Measurements from ENCODE around the gene FAM13C.

The FAM13C gene

DNA sequence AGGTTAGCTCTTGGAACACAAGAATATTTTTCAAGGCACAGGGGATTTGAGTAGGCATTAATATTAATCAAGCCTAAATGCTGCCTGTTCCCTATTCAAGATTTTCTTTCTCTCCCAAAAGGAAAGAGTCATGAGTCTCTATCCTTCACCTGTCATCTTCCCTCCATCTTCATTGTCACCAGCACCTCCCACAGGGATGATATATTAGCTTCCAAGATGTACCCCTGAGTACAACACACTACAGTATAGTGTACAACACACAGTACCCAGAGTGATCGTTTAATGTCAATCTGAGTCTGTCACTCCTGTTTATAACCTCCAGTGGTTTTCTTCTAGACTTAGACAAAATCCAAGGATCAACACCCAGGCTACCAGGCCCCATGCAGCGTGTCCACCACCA, 50.1 kb downstream of the FAM13C start:
- no peak for DNase-seq

DNA sequence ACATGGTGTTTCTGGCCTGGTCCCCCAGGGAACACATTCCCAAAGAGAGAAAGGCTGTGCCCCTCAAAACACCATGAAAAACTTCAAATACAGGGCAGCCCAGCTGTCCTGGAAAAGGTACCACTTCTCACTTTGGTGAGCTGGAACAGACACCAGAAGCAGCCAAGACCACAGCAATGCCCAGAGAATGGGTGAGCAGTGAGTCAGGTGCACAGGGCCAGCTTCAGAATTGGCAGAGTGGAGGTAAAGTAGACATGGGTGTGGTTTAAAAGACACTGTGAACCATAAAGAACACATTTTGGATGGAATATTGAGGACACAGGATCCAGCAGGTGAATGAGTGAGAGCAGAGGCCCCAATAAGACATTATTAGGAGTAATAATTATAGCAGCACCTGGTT, 51.3 kb downstream of the FAM13C start:
- DNase-seq = no peak

DNA sequence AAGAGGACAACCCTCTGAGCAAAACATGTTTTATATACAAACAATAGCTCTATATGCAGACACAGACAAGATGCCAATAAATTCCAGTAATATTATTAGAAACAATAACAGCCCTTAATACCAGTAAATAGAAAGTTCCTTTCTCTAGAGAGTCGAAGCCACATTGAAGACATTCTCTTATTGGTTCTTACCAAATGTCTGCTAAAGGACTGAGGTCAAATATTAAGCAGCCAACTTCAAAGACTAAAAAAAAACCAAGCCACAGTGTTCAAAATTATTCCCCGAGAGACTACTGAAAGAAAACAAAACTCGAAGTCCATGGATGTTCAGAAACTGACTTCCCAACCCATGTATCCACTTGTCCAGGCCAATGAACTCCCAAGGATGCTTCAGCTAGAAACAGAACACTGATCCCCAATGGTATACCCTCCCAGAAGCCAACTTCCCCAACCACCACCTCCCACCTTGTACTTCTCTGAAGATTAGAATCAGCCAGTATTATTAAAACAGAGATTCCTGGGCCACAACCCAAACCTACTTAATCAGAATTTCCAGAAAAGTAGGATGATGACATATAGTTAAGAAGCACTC, 51.9 kb downstream of the FAM13C start:
- no peak for DNase-seq

DNA sequence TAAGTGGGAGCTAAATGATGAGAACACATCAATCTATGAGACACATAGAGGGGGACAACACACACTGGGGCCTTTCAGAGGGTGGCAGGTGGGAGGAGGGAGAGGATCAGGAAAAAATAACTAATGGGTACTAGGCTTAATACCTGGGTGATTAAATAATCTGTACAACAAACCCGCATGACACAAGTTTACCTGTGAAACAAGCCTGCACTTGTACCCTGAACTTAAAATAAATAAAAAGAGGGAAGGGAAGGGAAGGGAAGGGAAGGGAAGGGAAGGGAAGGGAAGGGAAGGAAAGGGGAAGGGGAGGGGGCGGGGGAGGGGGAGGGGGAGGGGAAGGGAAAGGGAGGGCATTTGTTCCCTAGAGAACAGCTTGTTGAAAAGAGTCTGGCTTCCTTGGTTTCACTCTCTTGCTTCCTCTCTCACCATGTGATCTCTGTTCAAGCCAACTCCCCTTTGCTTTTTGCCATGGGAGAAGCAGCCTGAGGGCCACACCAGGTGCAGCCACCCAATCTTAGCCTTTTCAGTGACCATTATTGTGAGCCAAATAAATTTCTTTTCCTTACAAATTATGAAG, 57.7 kb downstream of the FAM13C start:
- DNase-seq = no peak

DNA sequence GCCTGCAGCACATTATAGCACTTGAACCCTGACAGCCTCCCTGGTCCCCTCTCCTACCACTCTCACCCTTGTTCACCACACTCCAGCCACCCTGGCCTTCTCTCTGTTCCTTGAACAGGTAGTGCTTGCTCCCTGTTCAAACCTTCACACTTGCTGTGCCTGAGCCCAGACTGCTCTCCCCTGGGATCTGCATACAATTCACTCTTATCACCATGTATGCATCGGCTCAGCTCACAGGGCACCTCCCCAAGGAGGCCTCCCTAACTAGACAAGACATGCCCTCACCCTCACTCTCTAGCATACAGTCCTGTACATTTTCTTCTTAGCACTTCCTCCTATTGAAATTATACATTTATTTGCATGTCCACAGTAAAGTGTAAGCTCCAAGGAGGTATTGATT, 59.3 kb downstream of the FAM13C start:
- no peak for DNase-seq

DNA sequence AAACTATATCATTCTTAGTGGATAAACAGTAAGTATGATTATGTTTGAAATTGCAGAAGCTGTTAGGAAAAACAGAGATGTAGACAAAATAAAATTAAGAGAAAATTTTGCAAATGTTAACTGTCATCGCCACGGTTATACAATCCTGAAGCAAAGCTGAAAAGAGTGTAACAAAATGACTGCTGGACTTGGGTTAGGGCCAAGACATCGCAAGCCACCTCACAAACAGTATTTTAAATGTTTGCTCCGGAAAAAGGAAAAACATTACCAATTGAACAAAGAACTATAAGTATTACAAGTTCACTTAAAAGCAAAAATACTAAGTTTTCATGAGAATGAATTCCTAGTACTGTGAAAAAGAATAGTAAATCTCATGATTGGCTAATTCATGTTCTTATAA, 60.0 kb downstream of the FAM13C start:
- no peak for DNase-seq

DNA sequence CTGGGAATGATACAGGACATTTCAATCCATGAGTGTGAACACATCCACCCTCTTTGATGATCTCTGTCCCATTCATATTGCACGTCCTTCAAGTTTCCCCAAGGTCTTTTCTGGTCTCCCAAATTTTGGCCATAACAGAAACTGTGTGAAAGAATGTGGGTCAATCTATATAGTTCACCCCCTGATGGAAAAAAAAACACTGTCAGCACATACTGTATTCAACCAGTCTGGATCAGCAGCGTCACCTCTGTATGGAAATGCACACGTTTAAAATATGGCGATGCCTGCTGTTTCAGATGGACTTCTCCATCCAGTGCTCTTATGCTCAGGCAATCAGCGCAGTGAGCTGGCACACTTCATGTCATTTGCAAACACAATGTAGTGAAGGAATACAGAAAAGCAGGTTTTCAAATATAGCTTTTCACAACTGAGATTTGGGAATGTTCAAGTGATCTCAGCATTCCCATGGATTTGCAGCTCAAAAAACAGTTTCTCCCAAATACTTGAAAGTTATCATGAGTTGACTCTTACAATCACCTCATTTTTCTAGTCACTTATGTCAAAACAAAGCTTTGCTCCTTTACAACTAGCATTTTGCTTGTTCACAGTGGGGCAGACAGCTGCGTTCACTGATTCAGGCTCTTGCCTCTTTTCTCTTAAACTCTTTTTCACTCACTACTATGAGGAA, 61.1 kb downstream of the FAM13C start:
- no peak for DNase-seq

DNA sequence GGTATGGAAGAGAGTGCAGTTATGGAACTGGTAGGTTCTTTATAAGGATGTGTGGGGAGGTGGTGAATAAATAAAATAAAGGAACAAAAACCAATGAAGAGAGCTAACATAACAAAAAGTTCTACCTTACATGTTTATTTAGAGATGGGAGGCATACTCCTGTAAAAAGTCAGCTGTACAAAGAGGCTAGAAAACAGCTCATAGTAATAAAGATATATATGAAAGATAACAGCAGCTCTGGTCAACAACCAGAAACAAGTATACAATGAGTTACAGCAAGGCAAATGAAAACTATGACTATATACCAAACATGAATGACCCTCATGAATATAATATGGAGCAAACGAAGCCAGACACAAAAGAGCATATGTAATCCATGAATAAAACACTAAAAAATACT, 62.0 kb downstream of the FAM13C start:
- DNase-seq = no peak

DNA sequence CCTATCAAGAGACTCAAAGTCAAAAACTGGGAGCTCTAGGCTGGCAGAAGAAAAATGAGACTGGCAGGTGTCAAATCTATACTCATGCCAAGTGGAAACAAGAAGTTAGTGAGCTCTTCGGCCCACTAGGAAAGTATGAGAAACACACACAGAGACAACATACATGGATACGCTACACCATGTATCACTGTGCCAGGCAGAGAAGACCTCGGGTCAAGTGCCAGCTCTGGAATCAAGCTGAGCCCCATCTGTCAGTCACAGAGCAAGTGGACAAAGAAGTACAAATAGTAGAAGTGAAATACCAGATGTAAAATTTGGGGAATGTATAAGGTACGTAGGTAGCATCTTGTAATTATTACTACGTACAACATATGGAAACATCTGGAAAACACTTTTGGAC, 62.4 kb downstream of the FAM13C start:
- no peak for DNase-seq

DNA sequence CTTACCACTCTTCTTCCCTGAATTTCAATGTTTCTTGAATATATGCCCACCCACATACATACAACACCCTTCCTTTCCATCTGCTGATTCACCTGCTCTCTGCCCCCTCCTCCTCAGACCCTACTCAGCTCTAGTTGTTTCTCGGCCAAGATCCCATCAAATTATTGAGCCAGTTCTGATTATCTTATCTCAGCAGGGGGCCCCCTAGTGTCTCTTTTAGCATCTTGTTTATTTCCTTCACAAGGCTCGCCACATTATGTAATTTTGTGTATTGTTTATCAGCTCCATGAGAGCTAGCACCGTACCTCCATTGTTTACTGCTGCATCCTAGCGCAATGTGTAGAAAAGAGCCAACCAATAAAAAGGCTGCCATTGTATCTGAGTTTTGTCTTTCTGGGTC, 71.9 kb downstream of the FAM13C start:
- no peak for DNase-seq

DNA sequence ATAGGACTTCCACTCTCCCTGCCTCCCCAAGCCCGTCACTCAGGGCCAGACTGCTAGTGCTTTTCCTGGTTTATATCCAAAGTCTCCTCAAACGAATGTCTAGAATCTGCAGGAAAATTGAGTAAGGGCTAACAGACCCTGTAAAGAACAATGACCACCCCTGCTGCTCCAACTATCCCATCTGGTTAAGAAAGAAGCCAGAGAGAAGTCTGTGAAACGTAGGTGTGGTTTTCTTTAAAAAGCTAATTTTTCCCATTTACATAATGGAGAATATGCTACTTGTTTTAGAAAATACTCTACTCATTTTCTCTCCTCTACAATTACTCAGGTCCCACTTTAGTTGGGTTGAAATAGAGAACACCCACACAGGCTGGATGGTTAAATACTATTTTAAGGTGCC, 72.5 kb downstream of the FAM13C start:
- DNase-seq = no peak

DNA sequence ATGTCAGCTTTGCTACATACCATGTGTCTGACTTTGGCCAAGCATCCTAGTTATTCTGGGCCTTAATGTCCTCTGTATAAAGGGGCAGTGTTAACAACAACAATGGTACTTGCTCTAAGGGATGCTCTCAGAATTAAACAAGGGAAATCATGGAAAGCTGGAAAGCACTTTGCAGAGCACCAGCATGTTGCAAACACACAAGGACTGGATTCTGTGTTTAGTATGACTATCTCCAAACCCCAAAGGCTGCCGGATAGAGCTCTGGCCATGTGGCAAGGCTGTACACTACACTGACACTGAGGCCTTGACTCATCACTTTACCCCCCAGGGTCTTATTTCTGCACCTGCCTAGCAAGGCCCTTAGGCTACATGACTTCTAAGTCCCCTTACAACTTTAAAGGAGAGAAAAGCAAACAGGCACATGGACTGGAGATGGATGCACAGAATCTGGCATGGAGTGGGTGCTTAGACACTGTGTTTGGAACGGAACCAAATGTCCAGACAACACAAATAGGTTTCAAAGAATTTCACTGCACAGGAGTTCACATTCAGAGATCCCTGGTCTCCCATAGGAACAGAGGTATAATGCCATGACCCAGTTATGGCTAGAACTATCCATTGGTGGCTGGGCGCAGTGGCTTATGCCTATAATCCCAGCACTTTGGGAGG, 74.6 kb downstream of the FAM13C start:
- no peak for DNase-seq

DNA sequence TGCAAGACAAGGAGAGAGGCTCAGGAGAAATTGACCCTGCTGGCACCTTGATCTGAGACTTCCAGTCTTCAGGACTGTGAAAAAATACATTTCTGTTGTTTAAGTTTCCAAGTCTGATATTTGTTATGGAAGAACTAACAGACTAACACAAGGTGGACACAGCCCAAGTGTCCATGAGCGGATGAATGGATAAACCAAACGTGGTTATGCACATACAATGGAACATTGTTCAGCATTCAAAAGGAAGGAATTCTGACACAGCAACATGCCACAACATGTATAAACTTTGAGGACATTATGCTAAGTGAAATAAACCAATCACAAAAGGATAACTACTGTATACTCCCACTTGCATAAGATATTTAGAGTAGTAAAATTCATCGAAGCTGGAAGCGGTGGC, 76.5 kb downstream of the FAM13C start:
- no peak for DNase-seq

DNA sequence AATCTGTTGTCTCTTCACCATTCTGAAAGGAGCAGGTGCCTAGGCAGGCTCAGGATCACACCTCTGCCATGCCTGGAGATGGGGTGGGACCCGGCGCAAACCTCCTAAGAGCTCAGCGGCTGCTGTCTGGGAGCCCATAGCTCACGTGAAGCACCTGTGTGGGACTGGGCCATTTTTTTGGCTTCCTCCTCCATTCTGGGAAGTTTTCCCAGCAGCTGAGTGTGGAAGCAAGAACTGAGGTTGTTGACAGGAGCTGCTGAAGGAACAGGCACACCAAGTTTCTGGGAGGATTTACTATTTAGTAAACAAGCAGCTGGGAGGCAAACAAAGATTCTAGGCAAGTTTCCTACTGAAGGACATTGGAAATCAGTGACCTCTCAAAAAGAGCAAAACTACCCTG, 77.3 kb downstream of the FAM13C start:
- no peak for DNase-seq

DNA sequence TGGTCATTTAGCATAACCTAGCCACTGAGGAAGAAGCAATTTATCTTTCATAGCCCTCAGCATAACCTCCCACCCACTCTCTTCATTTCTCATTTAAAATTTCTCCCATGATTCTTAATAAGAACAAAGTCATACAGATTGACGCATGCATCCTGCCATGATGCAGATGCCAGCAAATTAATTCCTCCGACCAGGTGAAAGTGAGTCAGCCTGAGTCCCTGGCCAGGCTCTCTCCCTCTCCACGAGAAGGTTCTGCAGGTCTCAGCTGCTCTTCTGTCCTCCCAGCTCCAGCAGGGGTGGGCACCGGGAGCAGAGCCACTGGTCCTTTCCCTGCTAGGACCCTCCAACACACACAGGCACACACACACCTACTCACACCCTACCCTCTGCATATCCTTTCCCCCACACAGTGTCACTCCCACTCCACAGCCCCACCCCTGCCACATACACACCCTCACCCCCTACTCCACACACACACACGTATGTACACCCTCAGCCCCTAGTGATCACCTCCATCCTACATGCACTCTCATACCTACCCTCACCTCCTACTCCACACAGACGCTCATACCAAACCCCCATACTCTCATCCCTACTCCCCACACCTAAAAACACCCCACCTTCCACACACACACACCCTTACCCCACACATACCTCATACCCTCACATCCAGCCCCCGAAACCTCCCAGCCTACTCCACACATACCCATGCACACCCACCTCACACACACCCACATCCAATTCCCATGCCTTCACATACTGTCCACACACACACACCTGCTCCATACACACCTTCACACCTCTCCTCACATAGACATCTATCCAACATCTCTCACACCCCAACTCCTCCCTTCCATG, 78.0 kb downstream of the FAM13C start:
- DNase-seq = no peak

DNA sequence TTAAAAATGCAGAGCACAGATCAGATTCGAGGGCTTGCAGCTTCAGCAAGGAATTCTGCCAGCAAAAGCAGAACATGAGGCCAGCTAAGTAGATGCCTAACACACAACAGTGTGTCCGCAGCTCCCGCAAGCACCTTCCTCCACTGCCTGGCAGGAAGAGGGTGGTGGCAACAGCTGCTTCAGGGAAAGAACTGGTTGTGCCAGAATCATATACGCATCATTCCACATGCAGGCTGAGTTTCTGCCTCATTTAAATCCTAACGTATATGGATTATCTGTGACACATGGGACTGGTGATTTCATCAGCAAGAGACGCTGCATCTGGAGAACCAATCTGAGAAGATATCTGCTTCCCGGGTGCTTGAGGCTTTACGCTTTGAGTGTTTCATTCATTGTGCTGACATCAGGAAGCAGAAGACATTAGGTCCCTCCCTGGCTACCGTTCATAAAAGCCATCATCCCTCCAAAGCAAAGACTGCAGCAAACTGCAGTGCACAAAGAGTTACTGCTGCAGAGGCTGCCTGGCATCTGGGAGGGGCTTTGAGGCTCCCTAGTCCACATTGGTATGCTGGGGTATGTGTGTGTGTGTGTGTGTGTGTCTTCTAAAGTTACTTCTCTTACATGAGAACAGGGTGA, 78.8 kb downstream of the FAM13C start:
- DNase-seq = no peak

DNA sequence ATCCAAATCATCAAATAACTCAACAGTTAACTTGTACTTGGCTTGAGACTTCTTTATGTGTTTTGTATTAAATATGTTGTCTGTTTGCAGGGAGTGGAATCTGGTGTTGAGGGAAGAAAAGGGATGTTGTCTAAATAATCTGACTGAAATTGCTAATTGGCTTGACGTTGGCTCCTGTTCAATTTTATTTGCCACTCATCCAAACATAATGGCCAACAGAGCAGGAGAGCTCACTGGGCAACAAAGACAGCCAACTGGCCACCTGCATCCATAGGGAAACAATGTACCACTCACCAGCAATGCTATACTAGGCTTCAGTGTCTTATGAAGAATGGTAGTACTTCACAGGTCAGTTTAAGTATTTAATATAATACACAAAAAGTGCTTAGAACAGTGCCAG, 80.5 kb downstream of the FAM13C start:
- DNase-seq = no peak

DNA sequence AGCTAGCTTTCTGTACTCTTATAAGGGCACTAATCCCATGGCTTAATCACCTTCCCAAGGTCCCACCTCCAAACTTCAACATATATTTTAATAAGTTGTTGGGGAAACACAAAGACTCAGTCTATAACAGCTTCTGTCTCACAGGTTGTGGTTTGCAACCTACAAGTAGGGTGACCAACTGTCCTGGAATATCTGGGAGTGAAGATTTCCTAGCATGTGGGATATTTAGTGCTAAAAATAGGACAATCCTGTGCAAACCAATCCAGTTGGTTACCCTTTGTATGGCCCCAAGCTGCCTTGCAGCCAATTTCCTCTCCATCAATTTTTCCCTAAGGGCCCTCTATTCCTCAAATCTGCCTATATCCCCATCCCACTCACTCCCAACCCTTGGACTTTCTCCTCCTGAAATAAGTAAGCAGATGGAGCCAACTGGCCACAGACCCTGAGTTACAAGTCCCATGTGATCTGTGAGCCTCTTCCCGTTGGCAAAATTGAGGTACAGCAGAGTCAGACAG, 82.3 kb downstream of the FAM13C start:
- no peak for DNase-seq

DNA sequence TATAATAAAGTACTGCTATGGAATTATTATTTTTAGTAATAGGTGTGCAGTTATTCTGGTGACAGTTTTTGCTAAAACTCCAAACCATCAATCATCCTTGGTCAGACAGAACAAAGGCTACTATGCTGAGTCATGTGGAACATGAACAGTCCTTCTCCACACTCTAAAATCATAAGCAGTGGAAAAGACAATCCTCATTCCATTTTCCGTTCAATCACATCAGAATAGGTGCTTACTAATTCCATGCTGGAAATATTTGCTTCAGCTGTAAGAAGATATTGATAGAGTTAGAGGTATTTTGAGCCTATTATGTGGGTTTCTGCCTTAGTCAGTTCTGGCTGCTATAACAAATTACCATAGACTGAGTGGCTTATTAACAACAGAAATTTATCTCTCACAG, 82.9 kb downstream of the FAM13C start:
- no peak for DNase-seq

DNA sequence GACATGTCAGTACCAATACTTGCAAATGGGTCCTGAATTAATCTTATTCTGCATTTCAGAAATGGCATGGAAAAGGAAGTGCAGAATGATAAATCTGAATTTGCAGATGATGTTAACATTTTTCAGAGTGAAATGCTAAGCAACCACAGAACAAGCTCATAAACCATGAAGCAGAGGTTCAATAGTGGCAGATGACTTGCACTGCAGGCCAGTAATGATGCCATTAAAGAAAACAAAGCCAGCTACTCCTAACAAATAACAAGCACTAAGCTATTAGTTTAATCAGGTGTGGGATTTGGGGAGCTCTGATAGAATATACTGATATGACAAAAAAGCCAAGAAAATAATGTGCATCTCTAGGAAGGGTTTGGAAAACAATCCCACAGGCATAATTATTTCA, 85.4 kb downstream of the FAM13C start:
- DNase-seq = no peak

DNA sequence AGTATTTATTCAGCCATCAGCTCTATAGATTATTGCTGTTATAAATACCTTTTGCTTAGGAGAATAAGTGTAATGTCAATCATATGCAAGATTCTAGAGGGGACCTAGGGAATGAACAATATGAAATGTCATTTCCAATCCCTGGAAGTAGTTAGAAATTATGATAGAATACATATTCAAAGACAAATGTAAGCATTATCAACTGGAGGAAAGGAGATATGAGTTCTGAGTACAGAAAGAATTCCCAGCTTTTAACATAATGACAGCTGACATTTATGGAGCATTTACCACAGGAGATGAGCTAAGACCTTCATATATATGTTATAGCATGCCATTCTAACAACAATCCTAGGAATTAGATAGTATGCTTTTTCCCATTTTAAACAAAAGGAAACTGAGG, 86.2 kb downstream of the FAM13C start:
- DNase-seq = no peak

DNA sequence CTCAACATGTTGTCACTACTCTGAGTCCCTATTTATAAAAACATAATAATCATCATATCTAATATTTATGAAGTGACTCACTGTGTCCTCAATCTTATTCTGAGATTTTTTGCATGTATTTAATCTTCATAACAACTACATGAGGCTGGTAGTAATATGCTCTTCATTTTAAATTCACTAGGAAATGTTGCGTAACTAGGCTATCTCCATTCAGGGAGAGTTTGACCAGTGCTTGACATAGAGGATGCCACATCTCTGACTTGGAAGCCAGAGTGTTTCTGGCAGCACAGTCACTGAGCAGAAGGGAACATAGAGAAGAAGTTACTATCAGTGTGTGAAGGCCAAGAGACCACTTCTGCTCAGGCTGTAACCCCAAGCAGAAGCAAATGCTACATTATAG, 88.9 kb downstream of the FAM13C start:
- DNase-seq = no peak

DNA sequence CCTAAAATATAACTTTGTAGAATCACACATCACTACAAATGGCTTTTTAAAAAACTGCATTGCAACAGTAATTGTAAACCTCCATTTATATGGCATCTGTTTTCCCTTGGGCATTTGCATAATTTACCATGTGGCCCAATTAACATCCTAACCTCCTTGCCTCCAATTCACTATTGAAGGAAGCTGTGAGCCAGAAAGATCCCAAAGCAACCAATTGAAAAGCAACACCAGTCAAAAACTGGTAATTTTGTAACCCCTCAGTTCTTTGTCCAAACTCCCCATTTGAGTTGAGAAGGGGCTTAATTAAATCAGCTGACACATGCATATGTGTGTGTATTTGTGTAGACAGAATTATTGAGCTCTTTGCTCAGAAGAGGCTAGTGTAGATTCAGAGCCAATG, 90.3 kb downstream of the FAM13C start:
- DNase-seq = no peak

All from CD4-positive, alpha-beta T cell treated with Interleukin-4 for 4 hours (primary cell).